HEK293 (cell line): ENCODE data around the gene CCDC9.
A peak's percentile ranks its signal among the peaks of the same experiment; 100 is the strongest.

Experiments
- BCL6B ChIP-seq: fragments of 450-650 bp; formaldehyde crosslinking; IDR thresholded peaks from 2 replicates; pipeline ENCODE4 v1.5.1; 2017; ENCODE audit warnings: missing biosample characterization, missing genetic modification characterization
- GLI4 ChIP-seq: fragments of 450-650 bp; formaldehyde crosslinking; IDR thresholded peaks from 2 replicates; pipeline ENCODE4 v1.5.1; 2016; ENCODE audit warnings: missing biosample characterization, missing genetic modification characterization
- INSM2 ChIP-seq: fragments of 450-650 bp; formaldehyde crosslinking; IDR thresholded peaks from 2 replicates; pipeline ENCODE4 v1.5.1; 2016; ENCODE audit warnings: missing biosample characterization, missing genetic modification characterization
- PRDM2 ChIP-seq: fragments of 450-650 bp; formaldehyde crosslinking; IDR thresholded peaks from 2 replicates; pipeline ENCODE4 v1.5.1; 2016; ENCODE audit warnings: missing biosample characterization, missing genetic modification characterization, borderline replicate concordance
- PRDM6 ChIP-seq: fragments of 450-650 bp; formaldehyde crosslinking; IDR thresholded peaks from 2 replicates; pipeline ENCODE4 v1.5.1; 2017; ENCODE audit warnings: missing biosample characterization, missing genetic modification characterization
- ZBTB7A ChIP-seq: fragments of 450-650 bp; formaldehyde crosslinking; IDR thresholded peaks from 2 replicates; pipeline ENCODE4 v1.5.1; 2016; ENCODE audit warnings: low read depth, missing biosample characterization, missing genetic modification characterization
- ZFHX2 ChIP-seq: fragments of 450-650 bp; formaldehyde crosslinking; conservative IDR thresholded peaks from 2 replicates; pipeline ENCODE4 v1.5.1; 2016; ENCODE audit warnings: missing biosample characterization, missing genetic modification characterization
- ZNF19 ChIP-seq: fragments of 450-650 bp; formaldehyde crosslinking; IDR thresholded peaks from 2 replicates; pipeline ENCODE4; 2016; ENCODE audit warnings: missing biosample characterization, missing genetic modification characterization, low read depth
- ZNF274 ChIP-seq, 2 experiments: fragments of 200-500 bp in 1 of 2; fragments of 450-650 bp in 1 of 2; sonication (Bioruptor generic) in 1 of 2; formaldehyde crosslinking in 1 of 2; IDR thresholded peaks; 2 replicates each; pipeline versions ENCODE4 v1.5.1 to v1.6.1; 2014 to 2016; ENCODE audit warnings: borderline replicate concordance in 1 of 2, inconsistent platforms in 1 of 2, low read length in 1 of 2, missing biosample characterization in 1 of 2, missing genetic modification characterization in 1 of 2
- ZNF311 ChIP-seq: fragments of 450-650 bp; formaldehyde crosslinking; IDR thresholded peaks from 2 replicates; pipeline ENCODE4 v1.5.1; 2017; ENCODE audit warnings: missing biosample characterization, missing genetic modification characterization, borderline replicate concordance
- ZNF324 ChIP-seq: fragments of 450-650 bp; formaldehyde crosslinking; IDR thresholded peaks from 2 replicates; pipeline ENCODE4 v1.5.1; 2016; ENCODE audit warnings: missing biosample characterization, missing genetic modification characterization
- ZNF341 ChIP-seq: fragments of 450-650 bp; formaldehyde crosslinking; IDR thresholded peaks from 2 replicates; pipeline ENCODE4; 2016; ENCODE audit warnings: low read depth, missing biosample characterization, missing genetic modification characterization
- ZNF350 ChIP-seq: fragments of 450-650 bp; formaldehyde crosslinking; IDR thresholded peaks from 2 replicates; pipeline ENCODE4 v1.5.0; 2017; ENCODE audit warnings: missing biosample characterization, mild to moderate bottlenecking, missing genetic modification characterization
- ZNF37A ChIP-seq: fragments of 450-650 bp; IDR thresholded peaks from 2 replicates; pipeline ENCODE4 v1.5.1; 2018; ENCODE audit warnings: missing biosample characterization, missing genetic modification characterization
- ZNF404 ChIP-seq: fragments of 450-650 bp; formaldehyde crosslinking; IDR thresholded peaks from 2 replicates; pipeline ENCODE4 v1.5.1; 2017; ENCODE audit warnings: missing biosample characterization, missing genetic modification characterization
- ZNF513 ChIP-seq: fragments of 450-650 bp; IDR thresholded peaks from 2 replicates; pipeline ENCODE4 v1.5.1; 2018; ENCODE audit warnings: missing biosample characterization, missing genetic modification characterization
- ZNF621 ChIP-seq: fragments of 450-650 bp; formaldehyde crosslinking; IDR thresholded peaks from 2 replicates; pipeline ENCODE4 v1.5.1; 2017; ENCODE audit warnings: missing biosample characterization, missing genetic modification characterization
- ZNF623 ChIP-seq: fragments of 450-650 bp; formaldehyde crosslinking; IDR thresholded peaks from 2 replicates; pipeline ENCODE4 v1.5.1; 2016; ENCODE audit warnings: missing biosample characterization, missing genetic modification characterization
- ZNF707 ChIP-seq: fragments of 450-650 bp; formaldehyde crosslinking; IDR thresholded peaks from 2 replicates; pipeline ENCODE4 v1.5.1; 2016; ENCODE audit warnings: missing biosample characterization, missing genetic modification characterization
- ZNF76 ChIP-seq: fragments of 450-650 bp; formaldehyde crosslinking; IDR thresholded peaks from 2 replicates; pipeline ENCODE4; 2016; ENCODE audit warnings: low read depth, missing biosample characterization, missing genetic modification characterization, borderline replicate concordance
- ZNF791 ChIP-seq: fragments of 450-650 bp; formaldehyde crosslinking; IDR thresholded peaks from 2 replicates; pipeline ENCODE4 v1.5.1; 2016; ENCODE audit warnings: missing biosample characterization, missing genetic modification characterization
- ZNF837 ChIP-seq: fragments of 450-650 bp; formaldehyde crosslinking; IDR thresholded peaks from 2 replicates; pipeline ENCODE4 v1.5.1; 2016; ENCODE audit warnings: missing biosample characterization, missing genetic modification characterization
- ZNF843 ChIP-seq: fragments of 450-650 bp; formaldehyde crosslinking; IDR thresholded peaks from 2 replicates; pipeline ENCODE4 v1.5.1; 2016; ENCODE audit warnings: missing biosample characterization, missing genetic modification characterization
- ZSCAN16 ChIP-seq: fragments of 450-650 bp; formaldehyde crosslinking; IDR thresholded peaks from 2 replicates; pipeline ENCODE4 v1.5.1; 2016; ENCODE audit warnings: missing biosample characterization, missing genetic modification characterization
- ZSCAN5A ChIP-seq: fragments of 450-650 bp; formaldehyde crosslinking; IDR thresholded peaks from 2 replicates; pipeline ENCODE4 v1.5.1; 2016; ENCODE audit warnings: missing biosample characterization, missing genetic modification characterization

Gene CCDC9

GRCh38 chr19:47274071-47274890, 18.0 kb downstream of the CCDC9 start, which contains the start of gene INAFM1 (continued):
- TF ChIP-seq ZSCAN5A (tag by site-specific recombination) (no peak), ZNF791 (tag by site-specific recombination) (no peak), ZBTB7A (tag by site-specific recombination) (no peak), ZNF513 (tag by site-specific recombination) (no peak), ZNF37A (no peak), PRDM2 (tag by site-specific recombination) (no peak), ZNF404 (no peak), ZNF341 (peak; percentile 14; the same call in 1 of the 2 replicates), INSM2 (tag by site-specific recombination) (0 out of 2 replicates have a peak, but pooled peaks have one; percentile 46), ZNF843 (tag by site-specific recombination) (0 out of 2 replicates have a peak, but pooled peaks have one; percentile 37), GLI4 (tag by site-specific recombination) (no peak), ZFHX2 (tag by site-specific recombination) (peak; percentile 75), ZNF311 (tag by site-specific recombination) (no peak), ZNF350 (tag by site-specific recombination) (no peak), ZNF623 (no peak), ZNF274 (IDR thresholded peaks at IDR 0.05; ENCODE audit: low read length) (no peak), ZNF274 (tag by site-specific recombination; IDR thresholded peaks at IDR 0.05; ENCODE audit: borderline replicate concordance) (no peak), PRDM6 (no peak), ZNF324 (tag by site-specific recombination) (no peak), BCL6B (no peak), ZSCAN16 (tag by site-specific recombination) (no peak), ZNF19 (tag by site-specific recombination) (no peak), ZNF707 (tag by site-specific recombination) (no peak), ZNF76 (tag by site-specific recombination) (peak; percentile 54; the same call in 1 of the 2 replicates), ZNF621 (tag by site-specific recombination) (no peak), ZNF837 (tag by site-specific recombination) (no peak)
